Natural killer cell (primary cell): Measurements from ENCODE around the gene RIMOC1. TPM values are rescaled to one million over a fixed set of nuclear protein-coding genes. Genes with fewer than 3 reads are reported as not detected.
A peak's percentile ranks its signal among the peaks of the same experiment; 100 is the strongest.

Source experiments
- ATAC-seq, 3 donors: fragments of 150-1000 bp in 2 of 3; fragments of 200-7000 bp in 1 of 3; cut with Tn5 transposase; 1 replicate in 1 of 3; 2 replicates in 2 of 3; pipeline ENCODE4 v1.10.0; 2021; ENCODE audit warnings: mild to moderate bottlenecking in 2 of 3, moderate library complexity in 2 of 3
- DNase-seq, 2 donors: peaks; one replicate each; pipeline versions ENCODE4 v3.0.0 to v3.0.0-alpha.2; 2013 to 2021; ENCODE audit warnings: mixed read lengths in 1 of 2
- H3K27ac ChIP-seq: one replicate; pipeline ENCODE4 v1.5.1; 2013; ENCODE audit warnings: mild to moderate bottlenecking, low read length
- H3K27me3 ChIP-seq: one replicate; pipeline ENCODE4 v1.6.1; 2013; ENCODE audit warnings: low read length; ENCODE audit not compliant: control insufficient read depth, insufficient read depth
- H3K36me3 ChIP-seq: one replicate; pipeline ENCODE4 v1.6.1; 2013; ENCODE audit warnings: low read length; ENCODE audit not compliant: control insufficient read depth, insufficient read depth
- H3K4me1 ChIP-seq: one replicate; pipeline ENCODE4 v1.6.1; 2013; ENCODE audit warnings: low read length; ENCODE audit not compliant: control insufficient read depth, insufficient read depth
- H3K4me3 ChIP-seq: one replicate; pipeline ENCODE4 v1.5.1; 2013; ENCODE audit warnings: low read length
- H3K9me3 ChIP-seq: one replicate; pipeline ENCODE4 v1.6.1; 2013; ENCODE audit warnings: low read length; ENCODE audit not compliant: control insufficient read depth, insufficient read depth
- H3K27ac Mint-ChIP-seq, 2 donors: one replicate each; pipeline ENCODE4 v1.8.0; 2022; ENCODE audit warnings: mild to moderate bottlenecking in 2 of 2, mixed read lengths in 2 of 2, moderate library complexity in 1 of 2
- H3K27me3 Mint-ChIP-seq, 2 donors: one replicate each; pipeline ENCODE4 v1.8.0; 2022; ENCODE audit warnings: low read depth in 2 of 2, mixed read lengths in 2 of 2
- H3K36me3 Mint-ChIP-seq: one replicate; pipeline ENCODE4 v1.8.0; 2022; ENCODE audit warnings: mixed read lengths
- H3K4me1 Mint-ChIP-seq, 2 donors: one replicate each; pipeline ENCODE4 v1.8.0; 2022; ENCODE audit warnings: mixed read lengths in 2 of 2
- H3K4me3 Mint-ChIP-seq: one replicate; pipeline ENCODE4 v1.8.0; 2022; ENCODE audit warnings: mild to moderate bottlenecking, moderate library complexity, mixed read lengths
- H3K9me3 Mint-ChIP-seq, 2 donors: one replicate each; pipeline ENCODE4 v1.8.0; 2022; ENCODE audit warnings: mixed read lengths in 2 of 2
- WGBS: methylation state at CpG from one replicate; pipeline ENCODE4 v1.1.7; 2013; ENCODE audit warnings: missing lambda C conversion rate; ENCODE audit not compliant: insufficient coverage; 5-methylcytosine and 5-hydroxymethylcytosine counted together
- intact Hi-C: fragments of 100-400 bp; cut with micrococcal nuclease; formaldehyde crosslinking; loops from one replicate; pipeline ENCODE4 v1.14.2; 2022
- total RNA-seq, 4 donors: library from RNA; stranded (reverse); fragments of 120-200 nt in 1 of 4; gene quantifications; one replicate each; pipeline versions ENCODE4 v1.2.3 to v1.2.4, GENCODE V29; 2013 to 2022
- TF ChIP-seq, protein P1 (sequence below): fragments of 200-600 bp; IDR thresholded peaks from one replicate; pipeline ENCODE4 v1.8.0; 2022; ENCODE audit warnings: antibody characterized with exemption

RIMOC1 gene
- total RNA-seq: 10 to 100 TPM in 2 of 3 donors, 1 to 10 TPM in 1; 9.9 to 18.1 (median 14.2) TPM
- 17.1 TPM for total RNA-seq (2013)

DNA sequence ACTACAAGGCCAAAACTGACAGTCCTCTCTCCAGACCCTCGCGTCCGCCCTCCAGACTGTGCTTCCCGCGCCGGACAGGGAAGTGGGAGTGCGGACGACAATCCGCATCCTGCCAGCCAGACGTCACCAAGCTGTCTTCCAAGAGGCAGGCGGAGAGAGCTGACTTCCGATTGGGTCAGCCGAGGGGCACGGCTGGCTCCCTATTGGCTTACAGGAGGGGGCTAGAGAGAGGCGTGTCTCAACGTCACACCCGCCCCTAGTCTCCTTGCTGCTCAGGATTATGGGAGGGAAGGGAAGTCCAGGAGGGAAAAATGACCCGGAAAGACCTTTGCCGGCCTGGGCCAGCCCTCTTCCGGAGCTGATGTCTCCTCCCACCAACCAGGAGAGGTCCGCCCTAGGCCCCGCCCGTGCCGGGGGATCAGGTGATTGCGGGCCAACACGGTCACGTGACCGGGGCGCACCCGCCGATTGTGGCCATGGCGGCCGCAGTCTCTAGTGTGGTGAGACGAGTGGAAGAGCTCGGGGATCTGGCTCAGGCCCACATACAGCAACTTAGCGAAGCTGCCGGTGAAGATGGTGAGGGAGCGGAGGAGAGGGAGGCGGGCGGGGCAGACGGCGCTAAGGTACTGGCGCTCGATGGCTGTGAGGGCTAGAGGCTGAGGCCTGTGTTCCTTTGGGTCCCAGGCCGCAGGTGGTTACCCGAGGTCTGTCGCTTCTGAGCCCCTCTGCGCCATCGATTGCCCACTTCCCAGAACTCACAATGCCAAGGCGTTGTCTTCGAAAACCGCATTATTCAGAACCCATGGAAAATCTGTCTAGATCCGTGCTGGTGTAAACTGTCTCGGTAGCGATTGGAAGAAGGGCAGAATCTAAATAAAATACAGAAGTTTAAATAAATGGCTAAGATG, at the start of gene RIMOC1:
Gene RIMOC1 (plus strand): TSS at position 453 of the 908 bp plus-strand sequence. CDS start 24 bp downstream, at position 477.
- Mint-ChIP-seq H3K4me3 (peak within 1 kb of the TSS; percentile 98), H3K9me3 (no peaks in the 10 kb centered on the region), H3K27me3 (peaks cover 6 to 11% of the 10 kb centered on the region in 2 donors), H3K4me1 (peaks cover 22 to 31% of the 10 kb centered on the region in 2 donors), H3K36me3 (no peaks in the 10 kb centered on the region), H3K27ac (peak within 1 kb of the TSS; percentile 99)
- Histone ChIP-seq H3K27me3 (no peaks in the 10 kb centered on the region), H3K4me3 (peak within 1 kb of the TSS; percentile 59), H3K9me3 (no peaks in the 10 kb centered on the region), H3K4me1 (peaks cover 10% of the 10 kb centered on the region), H3K27ac (peak within 1 kb of the TSS; percentile 91), H3K36me3 (peaks cover 20% of the 10 kb centered on the region)
- intact Hi-C loops: loop anchor here (1.0 kb wide), 2 partner anchors 21 to 34 kb away; partner anchors contain the start of genes FBXO4 and OXCT1
- DNase-seq: peak; percentile 96 to 98
- TF ChIP-seq, protein P1, sequence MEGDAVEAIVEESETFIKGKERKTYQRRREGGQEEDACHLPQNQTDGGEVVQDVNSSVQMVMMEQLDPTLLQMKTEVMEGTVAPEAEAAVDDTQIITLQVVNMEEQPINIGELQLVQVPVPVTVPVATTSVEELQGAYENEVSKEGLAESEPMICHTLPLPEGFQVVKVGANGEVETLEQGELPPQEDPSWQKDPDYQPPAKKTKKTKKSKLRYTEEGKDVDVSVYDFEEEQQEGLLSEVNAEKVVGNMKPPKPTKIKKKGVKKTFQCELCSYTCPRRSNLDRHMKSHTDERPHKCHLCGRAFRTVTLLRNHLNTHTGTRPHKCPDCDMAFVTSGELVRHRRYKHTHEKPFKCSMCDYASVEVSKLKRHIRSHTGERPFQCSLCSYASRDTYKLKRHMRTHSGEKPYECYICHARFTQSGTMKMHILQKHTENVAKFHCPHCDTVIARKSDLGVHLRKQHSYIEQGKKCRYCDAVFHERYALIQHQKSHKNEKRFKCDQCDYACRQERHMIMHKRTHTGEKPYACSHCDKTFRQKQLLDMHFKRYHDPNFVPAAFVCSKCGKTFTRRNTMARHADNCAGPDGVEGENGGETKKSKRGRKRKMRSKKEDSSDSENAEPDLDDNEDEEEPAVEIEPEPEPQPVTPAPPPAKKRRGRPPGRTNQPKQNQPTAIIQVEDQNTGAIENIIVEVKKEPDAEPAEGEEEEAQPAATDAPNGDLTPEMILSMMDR: no peak
- WGBS: under 1% methylated on average over 55 of the region's 55 CpGs
- ATAC-seq: peak; percentile 87 to 95 (median 87)

DNA sequence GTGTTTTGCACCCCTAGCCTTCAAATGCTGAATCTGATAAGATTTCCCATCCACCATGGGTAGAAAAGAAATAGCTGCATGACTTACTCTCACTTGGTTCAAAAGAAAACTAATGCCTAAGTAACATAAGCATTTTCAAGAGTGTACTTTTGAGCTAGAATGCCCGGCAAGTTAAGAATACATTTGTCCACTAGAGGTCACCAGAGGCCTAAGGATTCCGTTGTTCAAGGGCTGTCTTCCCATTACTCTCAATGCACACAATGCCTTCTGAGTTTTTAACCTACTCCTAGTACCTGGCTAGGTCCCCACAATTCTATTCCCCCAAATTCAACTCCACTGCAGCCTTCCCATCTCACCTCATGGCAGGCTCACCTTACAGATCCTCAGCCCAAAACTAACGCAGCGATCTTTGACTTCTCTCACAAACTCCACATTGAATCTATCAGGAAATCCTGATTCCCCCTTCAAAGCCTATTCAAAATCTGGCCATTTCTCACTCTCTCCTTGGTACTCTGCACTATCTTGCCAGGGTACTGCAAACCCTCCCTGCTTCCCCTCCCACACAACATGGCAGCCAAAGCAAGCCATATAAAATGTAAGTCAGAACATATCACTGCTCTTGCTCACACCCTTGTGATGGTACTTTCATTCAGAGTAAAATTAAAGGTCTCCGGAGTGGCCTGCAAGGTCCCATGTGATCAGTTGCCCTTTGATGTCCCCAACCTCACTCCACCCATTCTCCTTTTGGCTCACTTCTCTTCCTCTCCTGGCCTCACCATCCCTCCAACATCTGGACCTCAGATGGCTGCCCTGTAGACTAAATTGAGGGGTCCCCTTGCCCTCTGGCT, 47.3 kb upstream of the RIMOC1 start:
- TF ChIP-seq, protein P1: peak; percentile 85
- Histone ChIP-seq H3K36me3 (peaks cover 52% of the 10 kb centered on the region), H3K9me3 (no peaks in the 10 kb centered on the region), H3K27ac (no peak overlapping the region), H3K4me3 (no peak overlapping the region), H3K27me3 (no peaks in the 10 kb centered on the region), H3K4me1 (no peaks in the 10 kb centered on the region)
- WGBS: 51% methylated on average over 5 of the region's 5 CpGs
- intact Hi-C loops: loop anchor here (1.0 to 5.0 kb wide), 4 partner anchors 70 to 1032 kb away; partner anchors contain the start of gene FBXO4
- H3K27ac Mint-ChIP-seq: peak overlapping the region in 1 of 2 donors; percentile 31
- no peaks in the 10 kb centered on the region for H3K9me3 Mint-ChIP-seq
- no peaks in the 10 kb centered on the region for H3K27me3 Mint-ChIP-seq
- DNase-seq (peak; percentile 20 to 89), ATAC-seq (peak; percentile 86 to 95 (median 91))
- H3K4me3 Mint-ChIP-seq: no peak overlapping the region
- H3K4me1 Mint-ChIP-seq: peaks cover 0 to 5% of the 10 kb centered on the region in 2 donors
- H3K36me3 Mint-ChIP-seq: peaks cover 5% of the 10 kb centered on the region

DNA sequence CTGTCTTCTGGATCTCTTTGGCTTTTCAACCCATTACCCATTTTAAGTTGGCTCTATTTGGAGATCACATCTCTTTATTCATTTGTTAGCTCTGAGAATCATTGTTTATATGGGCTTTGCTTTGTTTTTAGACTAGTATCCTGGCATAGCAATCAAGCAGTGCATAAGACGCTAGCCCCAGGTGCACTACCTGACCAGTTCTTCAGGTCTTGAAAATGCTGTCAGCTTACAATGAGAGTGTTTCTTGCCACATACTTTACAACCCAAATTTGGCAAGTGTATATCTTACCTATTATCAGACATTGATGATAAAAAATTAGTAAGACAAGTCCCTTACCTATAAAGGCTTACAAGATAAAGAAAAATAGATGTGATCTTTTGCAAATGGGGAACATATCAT, 46.2 kb upstream of the RIMOC1 start:
- peaks cover 42% of the 10 kb centered on the region for H3K36me3 ChIP-seq
- peaks cover 0 to 5% of the 10 kb centered on the region in 2 donors for H3K4me1 Mint-ChIP-seq
- H3K27ac Mint-ChIP-seq: peak overlapping the region in 1 of 2 donors; percentile 31
- no peak overlapping the region for H3K4me3 ChIP-seq
- no peak for ATAC-seq
- no peaks in the 10 kb centered on the region for H3K27me3 ChIP-seq
- no peaks in the 10 kb centered on the region for H3K27me3 Mint-ChIP-seq
- H3K27ac ChIP-seq: no peak overlapping the region
- DNase-seq: no peak
- H3K9me3 Mint-ChIP-seq: no peaks in the 10 kb centered on the region
- peaks cover 6% of the 10 kb centered on the region for H3K36me3 Mint-ChIP-seq
- H3K4me3 Mint-ChIP-seq: no peak overlapping the region
- TF ChIP-seq, protein P1: no peak
- whole genome bisulfite sequencing: 100% methylated on average over 1 of the region's 1 CpG
- intact Hi-C loops: loop anchor here (2.0 to 5.0 kb wide), 3 partner anchors 69 to 1031 kb away; partner anchors contain the start of gene FBXO4
- H3K4me1 ChIP-seq: no peaks in the 10 kb centered on the region
- no peaks in the 10 kb centered on the region for H3K9me3 ChIP-seq
